GM23338 (cell line): ENCODE measurements around the gene SLC40A1. TPM values are rescaled to one million over a fixed set of nuclear protein-coding genes. Genes with fewer than 3 reads are reported as not detected.

ENCODE experiments used
- ATAC-seq: fragments of 200-7000 bp; cut with Tn5 transposase; 3 replicates; pipeline ENCODE4 v1.9.1; 2020
- DNase-seq: peaks from one replicate; pipeline ENCODE4 v3.0.0-alpha.2; 2015; ENCODE audit warnings: low spot score
- H2AFZ ChIP-seq: fragments of 200-600 bp; sonication (generic); 2 replicates; pipeline ENCODE4 v1.8.0; 2016; ENCODE audit warnings: antibody characterized with exemption, mild to moderate bottlenecking, moderate library complexity
- H3F3A ChIP-seq: fragments of 200-600 bp; sonication (generic); replicated peaks from 2 replicates; pipeline ENCODE4 v1.8.0; 2017; ENCODE audit warnings: antibody characterized with exemption, mixed run types, low read depth
- H3K27ac ChIP-seq: fragments of 200-600 bp; sonication (generic); 2 replicates; pipeline ENCODE4 v1.6.1; 2016; ENCODE audit warnings: low read depth
- H3K27me3 ChIP-seq: fragments of 200-600 bp; sonication (generic); 2 replicates; pipeline ENCODE4 v1.8.0; 2016; ENCODE audit warnings: mild to moderate bottlenecking, mixed run types, moderate library complexity; ENCODE audit not compliant: insufficient read depth
- H3K36me3 ChIP-seq: fragments of 200-600 bp; sonication (generic); 2 replicates; pipeline ENCODE4 v1.8.0; 2016; ENCODE audit warnings: mild to moderate bottlenecking; ENCODE audit not compliant: insufficient read depth
- H3K4me1 ChIP-seq: fragments of 200-600 bp; sonication (generic); 2 replicates; pipeline ENCODE4 v1.8.0; 2016; ENCODE audit warnings: mild to moderate bottlenecking, moderate library complexity; ENCODE audit not compliant: insufficient read depth
- H3K4me2 ChIP-seq: fragments of 200-600 bp; sonication (generic); 2 replicates; pipeline ENCODE4 v1.7.1; 2017; ENCODE audit warnings: mixed run types
- H3K4me3 ChIP-seq: fragments of 200-600 bp; sonication (generic); 2 replicates; pipeline ENCODE4 v1.6.1; 2016; ENCODE audit warnings: mixed run types
- H3K79me2 ChIP-seq: fragments of 200-600 bp; sonication (generic); replicated peaks from 2 replicates; pipeline ENCODE4 v1.8.0; 2017; ENCODE audit warnings: mild to moderate bottlenecking; ENCODE audit not compliant: insufficient read depth
- H3K9me2 ChIP-seq: fragments of 200-600 bp; sonication (generic); 2 replicates; pipeline ENCODE4 v1.8.0; 2017; ENCODE audit not compliant: insufficient read depth
- H4K20me1 ChIP-seq: fragments of 200-600 bp; sonication (generic); replicated peaks from 2 replicates; pipeline ENCODE4 v1.8.0; 2017; ENCODE audit warnings: mild to moderate bottlenecking; ENCODE audit not compliant: insufficient read depth
- H3K27ac Mint-ChIP-seq: 2 replicates; pipeline ENCODE4 v1.8.0; 2020; ENCODE audit warnings: inconsistent platforms, mild to moderate bottlenecking, moderate library complexity, mixed read lengths
- H3K27me3 Mint-ChIP-seq: 3 replicates; pipeline ENCODE4 v1.8.0; 2022; ENCODE audit warnings: low read depth, mild to moderate bottlenecking, moderate library complexity, mixed read lengths, inconsistent platforms; ENCODE audit not compliant: insufficient read depth, poor library complexity
- H3K36me3 Mint-ChIP-seq: 3 replicates; pipeline ENCODE4 v1.8.0; 2021; ENCODE audit warnings: low read depth, mild to moderate bottlenecking, inconsistent platforms, moderate library complexity, mixed read lengths
- H3K4me1 Mint-ChIP-seq: 3 replicates; pipeline ENCODE4 v1.8.0; 2020; ENCODE audit warnings: mild to moderate bottlenecking, inconsistent platforms, mixed read lengths
- H3K4me3 Mint-ChIP-seq: 3 replicates; pipeline ENCODE4 v1.8.0; 2021; ENCODE audit warnings: moderate library complexity, mild to moderate bottlenecking, inconsistent platforms, mixed read lengths
- H3K9me3 Mint-ChIP-seq: 3 replicates; pipeline ENCODE4 v1.8.0; 2020; ENCODE audit warnings: moderate library complexity, mild to moderate bottlenecking, inconsistent platforms, mixed read lengths
- ETS1 ChIP-seq: IDR thresholded peaks from 2 replicates; pipeline ENCODE4 v1.6.1; 2016; ENCODE audit warnings: antibody characterized with exemption
- EZH2 ChIP-seq: fragments of 200-600 bp; sonication (generic); IDR thresholded peaks from one replicate; pipeline ENCODE4 v1.8.0; 2017; ENCODE audit warnings: antibody characterized with exemption, mild to moderate bottlenecking, low read depth; ENCODE audit not compliant: unreplicated experiment
- EZH2phosphoT487 ChIP-seq: fragments of 200-600 bp; sonication (generic); IDR thresholded peaks from one replicate; pipeline ENCODE4 v1.8.1; 2018; ENCODE audit warnings: antibody characterized with exemption; ENCODE audit not compliant: unreplicated experiment
- NANOG ChIP-seq: IDR thresholded peaks from 2 replicates; pipeline ENCODE4 v1.6.1; 2016; ENCODE audit warnings: antibody characterized with exemption, borderline replicate concordance
- REST ChIP-seq: IDR thresholded peaks from one replicate; pipeline ENCODE4 v1.6.1; 2018; ENCODE audit warnings: antibody characterized with exemption; ENCODE audit not compliant: unreplicated experiment
- ZNF331 ChIP-seq: fragments of 250-450 bp; sonication (Bioruptor Pico); IDR thresholded peaks from 2 replicates; pipeline ENCODE4 v1.5.0; 2020; ENCODE audit warnings: low read depth, mild to moderate bottlenecking, moderate library complexity
- ZNF462 ChIP-seq: fragments of 250-450 bp; sonication (Bioruptor Pico); IDR thresholded peaks from 2 replicates; pipeline ENCODE4 v1.5.0; 2020; ENCODE audit warnings: mild to moderate bottlenecking, moderate library complexity
- polyA plus RNA-seq: library from polyadenylated mRNA; unstranded; fragments of >200 nt; fragmentation: Nextera tagmentation; extraction: Ambion mirVana; gene quantifications from 2 replicates; pipeline ENCODE4 v1.2.1, GENCODE V29; 2016
- total RNA-seq: library from RNA; depleted of rRNA; stranded (reverse); fragments of >200 nt; shearing (Covaris generic); gene quantifications from 2 replicates; pipeline ENCODE4 v1.2.3, GENCODE V29; 2014

The SLC40A1 gene
- total and polyA plus RNA-seq, 2 experiments from 2014 or later = 0.08 TPM; not detected in 1

- TF ChIP-seq ZNF462 (CRISPR knock-in tag) (no peak), EZH2 (no peak)
Observed at GRCh38 chr2:189548666-189549448, 31.7 kb downstream of the SLC40A1 start (continued).

- H3K4me1 ChIP-seq = no peaks in the 10 kb centered on the region
- DNase-seq (no peak), ATAC-seq (no peak)
- H4K20me1 ChIP-seq = no peaks in the 10 kb centered on the region
- H2AFZ ChIP-seq = no peak overlapping the region; the same call in 1 of the 2 replicates
- peaks cover 5% of the 10 kb centered on the region; the same call in 2 of the 3 replicates for H3K4me1 Mint-ChIP-seq
- no peaks in the 10 kb centered on the region for H3K27me3 ChIP-seq
- no peaks in the 10 kb centered on the region for H3K27me3 Mint-ChIP-seq
- no peaks in the 10 kb centered on the region for H3K9me2 ChIP-seq
- H3K79me2 ChIP-seq = no peaks in the 10 kb centered on the region
- no peak overlapping the region for H3K4me3 ChIP-seq
- no peak overlapping the region for H3K27ac Mint-ChIP-seq
- no peak overlapping the region for H3K27ac ChIP-seq
- no peak overlapping the region for H3K4me3 Mint-ChIP-seq
- no peak overlapping the region for H3K4me2 ChIP-seq
- no peaks in the 10 kb centered on the region for H3K36me3 ChIP-seq
- H3F3A ChIP-seq = no peaks in the 10 kb centered on the region
- H3K36me3 Mint-ChIP-seq = no peaks in the 10 kb centered on the region
- H3K9me3 Mint-ChIP-seq = no peaks in the 10 kb centered on the region
- no peak for TF ChIP-seq NANOG
- no peak for TF ChIP-seq EZH2
- no peak for TF ChIP-seq ETS1
- TF ChIP-seq EZH2phosphoT487 = no peak
- no peak for TF ChIP-seq ZNF331
- TF ChIP-seq REST = no peak
Observed at GRCh38 chr2:189545418-189545817, 35.2 kb downstream of the SLC40A1 start.
